GM18505 (cell line): ENCODE results near the gene SNX12.

Experiments
- ATAC-seq: cut with Tn5 transposase; IDR thresholded peaks from one replicate; pipeline ENCODE4 v1.9.1; 2021; ENCODE audit not compliant: unreplicated experiment
- POLR2A ChIP-seq: IDR thresholded peaks from 4 replicates; pipeline ENCODE4 v1.6.1; 2011; ENCODE audit warnings: borderline replicate concordance; ENCODE audit not compliant: insufficient read depth, insufficient read length; ENCODE audit errors: extremely low read depth

Gene SNX12

GRCh38 chrX:71068044-71068918 is at the start of gene SNX12:
Gene SNX12 (minus strand): TSS chrX:71068334. CDS start chrX:71068306, 28 bp downstream.
- peak; percentile 91 for ATAC-seq
- peak; percentile 81 for TF ChIP-seq POLR2A

- TF ChIP-seq POLR2A: no peak
- ATAC-seq: no peak
Observed at GRCh38 chrX:71117358-71117757, 49.2 kb upstream of the SNX12 start.

GRCh38 chrX:71111921-71112431 is 43.8 kb upstream of the SNX12 start:
- TF ChIP-seq POLR2A: no peak
- peak; percentile 4 for ATAC-seq

GRCh38 chrX:71111141-71111843 is 43.2 kb upstream of the SNX12 start, which contains the start of gene IL2RG:
Gene IL2RG (minus strand): TSS chrX:71111577. CDS start chrX:71111539, 38 bp downstream.
- peak; percentile 90 for ATAC-seq
- peak; percentile 89 for TF ChIP-seq POLR2A

GRCh38 chrX:71109051-71109450 is 40.9 kb upstream of the SNX12 start:
- TF ChIP-seq POLR2A: no peak
- ATAC-seq: no peak

GRCh38 chrX:71107762-71108360 is 39.7 kb upstream of the SNX12 start:
- ATAC-seq: no peak
- no peak for TF ChIP-seq POLR2A

GRCh38 chrX:71107245-71107644 is 39.1 kb upstream of the SNX12 start:
- no peak for ATAC-seq
- TF ChIP-seq POLR2A: no peak

- no peak for ATAC-seq
- peak; percentile 34 for TF ChIP-seq POLR2A
Observed at GRCh38 chrX:71106427-71106826, 38.3 kb upstream of the SNX12 start, which contains the start of gene CXorf65. Gene CXorf65 (minus strand): TSS chrX:71106740. CDS start chrX:71106556, 184 bp downstream.

- ATAC-seq: no peak
- TF ChIP-seq POLR2A: no peak
Observed at GRCh38 chrX:71105628-71106027, 37.5 kb upstream of the SNX12 start.

- TF ChIP-seq POLR2A: peak; percentile 35
- no peak for ATAC-seq
Observed at GRCh38 chrX:71103110-71103983, 35.2 kb upstream of the SNX12 start.

GRCh38 chrX:71102292-71102691 is 34.2 kb upstream of the SNX12 start:
- no peak for TF ChIP-seq POLR2A
- no peak for ATAC-seq
